ENCODE data around the gene SLC30A2. TPM values are rescaled to one million over a fixed set of nuclear protein-coding genes. Genes with fewer than 3 reads are reported as not detected.

Gene SLC30A2
- total RNA-seq, 1 donor from 2014 or later, result not detected

GRCh38 chr1:26079178-26079563 is 33.3 kb upstream of the SLC30A2 start:
- no peak overlapping the region for H2AFZ ChIP-seq (ENCODE audit: low read depth, low read length)
- no peaks in the 10 kb centered on the region for H3K36me3 ChIP-seq (ENCODE audit: insufficient read depth, low read length)
- H3K27me3 Mint-ChIP-seq (ENCODE audit: low read depth, unreplicated experiment), result peaks cover 32% of the 10 kb centered on the region
- no peaks in the 10 kb centered on the region for H4K20me1 ChIP-seq (ENCODE audit: insufficient read depth, low read length)
- H3K36me3 Mint-ChIP-seq (ENCODE audit: low read depth, unreplicated experiment), result no peaks in the 10 kb centered on the region
- no peak overlapping the region for H3K4me3 ChIP-seq (ENCODE audit: insufficient read depth, low read depth, low read length)
- no peaks in the 10 kb centered on the region for H3K79me2 ChIP-seq (ENCODE audit: insufficient read depth, low read length)
- no peak overlapping the region for H3K27ac Mint-ChIP-seq (ENCODE audit: unreplicated experiment)
- TF ChIP-seq, protein P1, sequence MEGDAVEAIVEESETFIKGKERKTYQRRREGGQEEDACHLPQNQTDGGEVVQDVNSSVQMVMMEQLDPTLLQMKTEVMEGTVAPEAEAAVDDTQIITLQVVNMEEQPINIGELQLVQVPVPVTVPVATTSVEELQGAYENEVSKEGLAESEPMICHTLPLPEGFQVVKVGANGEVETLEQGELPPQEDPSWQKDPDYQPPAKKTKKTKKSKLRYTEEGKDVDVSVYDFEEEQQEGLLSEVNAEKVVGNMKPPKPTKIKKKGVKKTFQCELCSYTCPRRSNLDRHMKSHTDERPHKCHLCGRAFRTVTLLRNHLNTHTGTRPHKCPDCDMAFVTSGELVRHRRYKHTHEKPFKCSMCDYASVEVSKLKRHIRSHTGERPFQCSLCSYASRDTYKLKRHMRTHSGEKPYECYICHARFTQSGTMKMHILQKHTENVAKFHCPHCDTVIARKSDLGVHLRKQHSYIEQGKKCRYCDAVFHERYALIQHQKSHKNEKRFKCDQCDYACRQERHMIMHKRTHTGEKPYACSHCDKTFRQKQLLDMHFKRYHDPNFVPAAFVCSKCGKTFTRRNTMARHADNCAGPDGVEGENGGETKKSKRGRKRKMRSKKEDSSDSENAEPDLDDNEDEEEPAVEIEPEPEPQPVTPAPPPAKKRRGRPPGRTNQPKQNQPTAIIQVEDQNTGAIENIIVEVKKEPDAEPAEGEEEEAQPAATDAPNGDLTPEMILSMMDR (IDR thresholded peaks at IDR 0.05; ENCODE audit: insufficient read depth, low read depth, low read length), result no peak
- TF ChIP-seq EZH2 (IDR thresholded peaks at IDR 0.05; ENCODE audit: insufficient read depth, low read length), result no peak
- FAIRE-seq, result no peak
- H3K4me2 ChIP-seq (ENCODE audit: low read length), result no peak overlapping the region
- H3K4me3 Mint-ChIP-seq (ENCODE audit: unreplicated experiment), result no peak overlapping the region
- peaks cover 11% of the 10 kb centered on the region for H3K27me3 ChIP-seq (ENCODE audit: insufficient read depth, low read length)
- no peak overlapping the region for H3K9ac ChIP-seq (ENCODE audit: low read length)
- no peaks in the 10 kb centered on the region for H3K9me3 ChIP-seq (ENCODE audit: insufficient read depth, low read depth, low read length)
- no peaks in the 10 kb centered on the region for H3K4me1 ChIP-seq (ENCODE audit: insufficient read depth, low read length)
- H3K9me3 Mint-ChIP-seq (ENCODE audit: unreplicated experiment), result no peaks in the 10 kb centered on the region
- H3K4me1 Mint-ChIP-seq (ENCODE audit: low read depth, unreplicated experiment), result no peaks in the 10 kb centered on the region
- H3K27ac ChIP-seq (ENCODE audit: low read depth, low read length), result no peak overlapping the region
- no peak for DNase-seq (ENCODE audit: low read depth)

- H3K9me3 Mint-ChIP-seq (ENCODE audit: unreplicated experiment), result no peaks in the 10 kb centered on the region
- DNase-seq (ENCODE audit: low read depth), result no peak
- no peak for FAIRE-seq
Observed at GRCh38 chr1:26078286-26079177, 32.6 kb upstream of the SLC30A2 start.

More at GRCh38 chr1:26078286-26079177, 32.6 kb upstream of the SLC30A2 start:
- Histone ChIP-seq H3K4me2 (ENCODE audit: low read length) (no peak overlapping the region), H3K4me3 (ENCODE audit: insufficient read depth, low read depth, low read length) (no peak overlapping the region), H2AFZ (ENCODE audit: low read depth, low read length) (no peak overlapping the region), H3K9me3 (ENCODE audit: insufficient read depth, low read depth, low read length) (no peaks in the 10 kb centered on the region), H3K27me3 (ENCODE audit: insufficient read depth, low read length) (peaks cover 8% of the 10 kb centered on the region), H4K20me1 (ENCODE audit: insufficient read depth, low read length) (no peaks in the 10 kb centered on the region), H3K4me1 (ENCODE audit: insufficient read depth, low read length) (no peaks in the 10 kb centered on the region), H3K9ac (ENCODE audit: low read length) (no peak overlapping the region), H3K79me2 (ENCODE audit: insufficient read depth, low read length) (no peaks in the 10 kb centered on the region), H3K36me3 (ENCODE audit: insufficient read depth, low read length) (no peaks in the 10 kb centered on the region), H3K27ac (ENCODE audit: low read depth, low read length) (no peak overlapping the region)
- TF ChIP-seq, protein P1 (IDR thresholded peaks at IDR 0.05; ENCODE audit: insufficient read depth, low read depth, low read length), result no peak
- TF ChIP-seq EZH2 (IDR thresholded peaks at IDR 0.05; ENCODE audit: insufficient read depth, low read length), result no peak
- H3K4me3 Mint-ChIP-seq (ENCODE audit: unreplicated experiment), result no peak overlapping the region
- H3K36me3 Mint-ChIP-seq (ENCODE audit: low read depth, unreplicated experiment), result no peaks in the 10 kb centered on the region
- no peaks in the 10 kb centered on the region for H3K4me1 Mint-ChIP-seq (ENCODE audit: low read depth, unreplicated experiment)
- peaks cover 27% of the 10 kb centered on the region for H3K27me3 Mint-ChIP-seq (ENCODE audit: low read depth, unreplicated experiment)
- H3K27ac Mint-ChIP-seq (ENCODE audit: unreplicated experiment), result no peak overlapping the region

Data from astrocyte (in vitro differentiated cells and primary cell).